A549 treated with GW870086 at 1 μM for 4 hours (cell line): Measurements from ENCODE around the gene UTP18. TPM values are rescaled to one million over a fixed set of nuclear protein-coding genes. Genes with fewer than 3 reads are reported as not detected.

ENCODE experiments used
- total RNA-seq: library from RNA; stranded (reverse); fragments of 200-300 nt; extraction: Qiagen RNA extraction; gene quantifications from 5 replicates; pipeline ENCODE4 v1.2.3, GENCODE V29; 2022; ENCODE audit warnings: low read depth

The UTP18 gene
- total RNA-seq = 74.5 to 80.1 TPM (median 75.4 TPM) in 5 replicates

DNA sequence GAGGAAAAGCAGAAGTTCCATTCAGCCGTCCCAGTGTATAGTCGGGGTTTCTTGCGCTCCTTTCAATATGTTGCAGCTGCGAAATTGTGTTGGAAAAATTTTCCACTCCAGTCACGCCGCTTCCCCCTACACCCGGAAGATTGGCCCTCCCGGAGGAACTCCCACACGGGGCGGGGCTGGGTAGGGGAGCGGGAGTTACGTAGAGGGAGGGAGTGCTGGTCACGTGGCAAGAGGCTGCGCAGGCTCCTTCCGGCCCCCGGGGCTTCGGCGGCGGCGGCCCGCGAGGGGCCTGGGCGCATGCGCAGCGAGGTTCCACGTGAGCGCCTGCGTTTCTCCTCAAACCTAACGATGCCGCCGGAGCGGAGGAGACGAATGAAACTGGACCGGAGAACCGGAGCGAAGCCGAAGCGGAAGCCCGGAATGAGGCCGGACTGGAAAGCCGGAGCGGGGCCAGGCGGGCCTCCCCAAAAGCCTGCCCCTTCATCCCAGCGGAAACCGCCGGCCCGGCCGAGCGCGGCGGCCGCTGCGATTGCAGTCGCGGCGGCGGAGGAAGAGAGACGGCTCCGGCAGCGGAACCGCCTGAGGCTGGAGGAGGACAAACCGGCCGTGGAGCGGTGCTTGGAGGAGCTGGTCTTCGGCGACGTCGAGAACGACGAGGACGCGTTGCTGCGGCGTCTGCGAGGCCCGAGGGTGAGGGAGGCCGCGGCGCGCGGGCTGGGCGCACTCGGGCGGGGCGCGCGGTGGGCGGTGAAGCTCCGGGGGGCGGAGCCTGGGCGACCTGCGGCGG lies at the start of gene UTP18:
UTP18 (plus strand) TSS at position 310 of the 787 bp plus-strand sequence; CDS start at position 349, 39 bp downstream.

DNA sequence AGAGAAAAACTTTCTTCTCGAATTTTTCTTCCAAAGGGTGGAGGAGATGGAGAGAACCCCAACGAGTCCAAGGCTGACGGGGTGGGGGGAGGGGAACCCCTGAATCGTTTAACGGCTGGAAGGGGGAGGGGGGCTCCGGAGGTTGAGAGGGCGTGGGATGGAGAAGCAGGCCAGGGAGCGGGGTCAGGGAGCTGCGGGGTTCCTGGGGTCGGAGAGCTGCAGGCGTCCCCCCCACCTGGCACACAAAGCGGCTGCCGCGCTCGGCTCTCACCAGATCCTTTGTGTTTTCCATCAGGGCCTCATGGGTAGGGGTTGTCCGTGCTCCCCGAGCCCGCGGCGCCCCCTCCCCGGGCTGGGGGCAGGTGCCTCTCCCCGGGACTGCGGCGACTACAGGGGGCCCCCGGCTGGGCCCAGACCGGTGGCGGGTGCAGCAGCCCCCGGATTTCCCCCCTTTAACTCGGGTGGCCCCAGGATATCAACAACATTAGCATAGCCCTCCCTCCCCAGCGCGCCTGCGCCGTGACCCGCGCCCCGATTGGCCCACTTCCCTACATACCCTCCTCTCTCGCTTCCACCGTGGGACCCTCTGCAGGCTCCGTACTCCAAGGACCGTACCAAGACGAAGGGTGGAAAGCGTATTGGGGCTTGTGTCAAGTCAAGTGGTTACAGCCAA lies 646 bp upstream of the UTP18 start, which contains the start of gene MBTD1:
MBTD1 (minus strand) TSS at position 486 of the 673 bp plus-strand sequence. CDS start 34,888 bp downstream, outside the sequence.

Other genes starting within 250 kb of the UTP18 start
- gene SPAG9, start 139.7 kb upstream of the UTP18 start, total RNA-seq = 70.5 to 96.1 TPM (median 87.5 TPM) in 5 replicates
- 608 to 756 TPM (median 701 TPM) in 5 replicates for gene NME1, start 107.0 kb upstream of the UTP18 start, total RNA-seq
- gene NME2, start 94.1 kb upstream of the UTP18 start, total RNA-seq = 1,759 to 1,914 TPM (median 1,836 TPM) in 5 replicates
- 3.7 to 6.1 TPM (median 5.7 TPM) in 5 replicates for gene MBTD1, start 497 bp upstream of the UTP18 start, total RNA-seq